MCF 10A (cell line): ENCODE measurements around the gene LRRC7. TPM values are rescaled to one million over a fixed set of nuclear protein-coding genes. Genes with fewer than 3 reads are reported as not detected.

Source experiments
- BruUV-seq: library from RNA; stranded (reverse); fragments of 400-500 nt; replicated peaks from 2 replicates; lab custom pipeline; 2021; lab: Mats Ljungman, UMichigan
- CTCF ChIA-PET: fragments of 300-600 bp; sonication (Branson Sonifier 250); formaldehyde crosslinking; extraction: SDS; loops from one replicate; lab custom pipeline; 2021; ENCODE audit warnings: antibody characterized with exemption, inconsistent platforms; lab: Yijun Ruan, JAX
- POLR2A ChIA-PET: fragments of 300-600, 350-650 bp; sonication (Branson Sonifier 250); formaldehyde crosslinking; extraction: SDS; loops from one replicate; lab custom pipeline; 2020; ENCODE audit warnings: antibody characterized with exemption, inconsistent platforms; lab: Yijun Ruan, JAX
- DNase-seq: peaks from one replicate; pipeline ENCODE4 v3.0.0-alpha.2; 2018; ENCODE audit not compliant: unreplicated experiment
- H3K27ac Mint-ChIP-seq: one replicate; pipeline ENCODE4 v1.8.0; 2022; ENCODE audit warnings: mild to moderate bottlenecking, low read depth, mixed read lengths; ENCODE audit not compliant: unreplicated experiment
- H3K27me3 Mint-ChIP-seq: one replicate; pipeline ENCODE4 v1.8.0; 2022; ENCODE audit warnings: mixed read lengths; ENCODE audit not compliant: insufficient read depth, unreplicated experiment
- H3K36me3 Mint-ChIP-seq: one replicate; pipeline ENCODE4 v1.8.0; 2022; ENCODE audit warnings: mild to moderate bottlenecking, moderate library complexity, mixed read lengths; ENCODE audit not compliant: insufficient read depth, unreplicated experiment
- H3K4me1 Mint-ChIP-seq: one replicate; pipeline ENCODE4 v1.8.0; 2022; ENCODE audit warnings: mixed read lengths; ENCODE audit not compliant: insufficient read depth, unreplicated experiment
- H3K4me3 Mint-ChIP-seq: one replicate; pipeline ENCODE4 v1.8.0; 2022; ENCODE audit warnings: mild to moderate bottlenecking, moderate library complexity, mixed read lengths; ENCODE audit not compliant: unreplicated experiment
- H3K9me3 Mint-ChIP-seq: one replicate; pipeline ENCODE4 v1.8.0; 2022; ENCODE audit warnings: mixed read lengths; ENCODE audit not compliant: unreplicated experiment
- CTCF ChIP-seq: fragments of 200-600 bp; IDR thresholded peaks from one replicate; pipeline ENCODE4 v1.8.0; 2022; ENCODE audit warnings: antibody characterized with exemption, mild to moderate bottlenecking; ENCODE audit not compliant: unreplicated experiment
- intact Hi-C: fragments of 100-400 bp; cut with micrococcal nuclease; formaldehyde crosslinking; loops from 2 replicates; pipeline ENCODE4 v1.14.1; 2022
- total RNA-seq: library from RNA; stranded (reverse); gene quantifications from 2 replicates; pipeline ENCODE4 v1.2.3, GENCODE V29; 2022

The LRRC7 gene
- total RNA-seq, 1 experiment from 2014 or later = not detected

GRCh38 chr1:69691179-69691578, 123.5 kb downstream of the LRRC7 start:
- intact Hi-C loops = no loop called here
- H3K4me1 Mint-ChIP-seq = no peaks in the 10 kb centered on the region
- DNase-seq = no peak
- no peak overlapping the region for H3K4me3 Mint-ChIP-seq
- no peaks in the 10 kb centered on the region for H3K36me3 Mint-ChIP-seq
- ChIA-PET CTCF (interaction anchor here (0.7 to 1.3 kb wide), 2 partner anchors 225 to 871 kb away, joined by 3 to 4 read pairs; no protein-coding TSS in a partner anchor), POLR2A (no interaction called here)
- TF ChIP-seq CTCF = no peak
- no peak overlapping the region for H3K27ac Mint-ChIP-seq
- H3K27me3 Mint-ChIP-seq = peaks cover 10% of the 10 kb centered on the region
- BruUV-seq = no TSS peak
- peaks cover 15% of the 10 kb centered on the region for H3K9me3 Mint-ChIP-seq

GRCh38 chr1:69693921-69694675, 126.4 kb downstream of the LRRC7 start:
- Mint-ChIP-seq H3K27me3 (peaks cover 10% of the 10 kb centered on the region), H3K9me3 (peaks cover 11% of the 10 kb centered on the region), H3K4me3 (no peak overlapping the region), H3K4me1 (no peaks in the 10 kb centered on the region), H3K36me3 (no peaks in the 10 kb centered on the region), H3K27ac (no peak overlapping the region)
- POLR2A ChIA-PET = interaction anchor here (0.7 kb wide), 1 partner anchor 670 kb away, joined by 3 read pairs; no protein-coding TSS in a partner anchor
- DNase-seq = no peak
- TF ChIP-seq CTCF = no peak
- CTCF ChIA-PET = no interaction called here
- no TSS peak for BruUV-seq
- intact Hi-C loops = no loop called here

DNA sequence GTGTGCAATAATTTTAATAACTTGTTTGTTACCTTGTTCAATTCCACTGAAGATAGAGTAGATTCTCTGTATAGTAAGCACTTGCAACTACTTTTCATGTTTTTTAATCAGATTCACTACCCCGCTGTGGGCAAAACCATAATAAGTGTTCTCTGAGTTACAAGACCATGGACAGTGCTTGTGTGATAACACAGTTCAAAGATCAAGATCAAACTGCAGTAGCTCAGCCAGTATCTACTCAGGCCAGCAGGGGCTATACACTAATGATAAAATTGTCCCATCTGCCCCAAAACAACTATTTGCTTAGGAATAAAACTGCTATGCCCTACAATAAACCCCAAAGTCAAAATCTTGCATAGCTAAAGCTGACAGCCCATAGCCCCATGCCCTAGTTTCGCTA, 129.6 kb downstream of the LRRC7 start:
- H3K36me3 Mint-ChIP-seq = no peaks in the 10 kb centered on the region
- POLR2A ChIA-PET = no interaction called here
- no peak for DNase-seq
- no peaks in the 10 kb centered on the region for H3K4me1 Mint-ChIP-seq
- no peak overlapping the region for H3K27ac Mint-ChIP-seq
- BruUV-seq = no TSS peak
- intact Hi-C loops = no loop called here
- peaks cover 8% of the 10 kb centered on the region for H3K9me3 Mint-ChIP-seq
- no peak for TF ChIP-seq CTCF
- CTCF ChIA-PET = interaction anchor here (0.5 kb wide), 1 partner anchor 142 kb away, joined by 4 read pairs; no protein-coding TSS in a partner anchor
- H3K4me3 Mint-ChIP-seq = no peak overlapping the region
- H3K27me3 Mint-ChIP-seq = peaks cover 10% of the 10 kb centered on the region

GRCh38 chr1:69700770-69701169, 133.0 kb downstream of the LRRC7 start:
- CTCF ChIA-PET = interaction anchor here (0.6 to 1.4 kb wide), 3 partner anchors 11 to 525 kb away, joined by 3 to 5 read pairs (median 4); no protein-coding TSS in a partner anchor
- intact Hi-C loops = loop anchor here (5.0 kb wide), 1 partner anchor 1033 kb away; no protein-coding TSS in a partner anchor
- peak; percentile 33 for TF ChIP-seq CTCF
- POLR2A ChIA-PET = no interaction called here
- Mint-ChIP-seq H3K4me3 (no peak overlapping the region), H3K27ac (no peak overlapping the region), H3K9me3 (no peaks in the 10 kb centered on the region), H3K4me1 (no peaks in the 10 kb centered on the region), H3K27me3 (peaks cover 9% of the 10 kb centered on the region), H3K36me3 (no peaks in the 10 kb centered on the region)
- BruUV-seq = no TSS peak
- peak; percentile 55 for DNase-seq
